KMS-11 (cell line): ENCODE measurements around the gene TAF11L13.

Experiments
- H2AFZ ChIP-seq: fragments of 200-600 bp; sonication (generic); 2 replicates; pipeline ENCODE4 v1.6.1; 2016; ENCODE audit warnings: antibody characterized with exemption, mixed run types, low read depth
- H3K27ac ChIP-seq: fragments of 200-600 bp; sonication (generic); 2 replicates; pipeline ENCODE4 v1.6.1; 2016; ENCODE audit warnings: mild to moderate bottlenecking, mixed run types
- H3K27me3 ChIP-seq: fragments of 200-600 bp; sonication (generic); 2 replicates; pipeline ENCODE4 v1.6.1; 2017; ENCODE audit warnings: mild to moderate bottlenecking, low read depth, mixed run types, moderate library complexity; ENCODE audit not compliant: insufficient read depth
- H3K36me3 ChIP-seq: fragments of 200-600 bp; sonication (generic); 2 replicates; pipeline ENCODE4 v1.6.1; 2017; ENCODE audit warnings: mild to moderate bottlenecking, mixed run types; ENCODE audit not compliant: insufficient read depth
- H3K4me1 ChIP-seq: fragments of 200-600 bp; sonication (generic); 2 replicates; pipeline ENCODE4 v1.6.1; 2016; ENCODE audit warnings: mild to moderate bottlenecking, low read depth, mixed run types; ENCODE audit not compliant: poor library complexity, severe bottlenecking
- H3K4me2 ChIP-seq: fragments of 200-600 bp; sonication (generic); 2 replicates; pipeline ENCODE4 v1.7.0; 2016; ENCODE audit warnings: mild to moderate bottlenecking, mixed run types
- H3K4me3 ChIP-seq: fragments of 200-600 bp; sonication (generic); IDR thresholded peaks from 2 replicates; pipeline ENCODE4 v1.6.1; 2017; ENCODE audit warnings: low read depth, low read length, mixed read lengths; ENCODE audit not compliant: insufficient read depth
- H3K79me2 ChIP-seq: fragments of 200-600 bp; sonication (generic); 2 replicates; pipeline ENCODE4 v1.6.1; 2016; ENCODE audit warnings: low read depth, mixed run types; ENCODE audit not compliant: insufficient read depth
- H3K9ac ChIP-seq: fragments of 200-600 bp; sonication (generic); 2 replicates; pipeline ENCODE4 v1.6.1; 2016; ENCODE audit warnings: mild to moderate bottlenecking, mixed run types
- H4K20me1 ChIP-seq: fragments of 200-600 bp; sonication (generic); 2 replicates; pipeline ENCODE4 v1.6.1; 2016; ENCODE audit warnings: mild to moderate bottlenecking, mixed run types; ENCODE audit not compliant: insufficient read depth
- TF ChIP-seq, protein P1 (sequence below): fragments of 200-600 bp; sonication (generic); conservative IDR thresholded peaks from 2 replicates; pipeline ENCODE4 v1.6.1; 2017; ENCODE audit warnings: low read depth, mild to moderate bottlenecking, antibody characterized with exemption, low read length, moderate library complexity, mixed read lengths

The TAF11L13 gene

DNA sequence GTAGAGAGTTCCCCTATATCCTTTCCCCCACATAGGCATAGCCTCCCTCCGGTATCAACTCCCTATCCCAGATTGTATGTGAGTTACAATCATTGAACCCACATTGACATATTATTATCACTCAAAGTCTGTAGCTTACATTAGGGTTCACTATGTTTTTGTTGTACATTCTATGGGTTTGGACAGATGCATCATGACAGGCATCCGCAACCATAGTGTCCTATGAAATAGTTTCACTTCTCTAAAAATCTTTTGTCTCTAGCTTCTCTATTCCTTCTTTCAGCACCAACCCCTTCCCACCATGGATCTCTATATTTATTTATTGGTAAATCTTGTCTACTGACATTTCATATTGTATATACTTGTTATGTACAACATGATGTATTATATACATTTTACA, 33.9 kb downstream of the TAF11L13 start:
- no peaks in the 10 kb centered on the region for H3K4me1 ChIP-seq
- H3K9ac ChIP-seq, result no peak overlapping the region
- no peak overlapping the region for H3K4me3 ChIP-seq
- no peaks in the 10 kb centered on the region for H3K79me2 ChIP-seq
- no peak overlapping the region for H2AFZ ChIP-seq
- H3K36me3 ChIP-seq, result no peaks in the 10 kb centered on the region
- no peak overlapping the region for H3K27ac ChIP-seq
- H4K20me1 ChIP-seq, result no peaks in the 10 kb centered on the region
- TF ChIP-seq, protein P1, sequence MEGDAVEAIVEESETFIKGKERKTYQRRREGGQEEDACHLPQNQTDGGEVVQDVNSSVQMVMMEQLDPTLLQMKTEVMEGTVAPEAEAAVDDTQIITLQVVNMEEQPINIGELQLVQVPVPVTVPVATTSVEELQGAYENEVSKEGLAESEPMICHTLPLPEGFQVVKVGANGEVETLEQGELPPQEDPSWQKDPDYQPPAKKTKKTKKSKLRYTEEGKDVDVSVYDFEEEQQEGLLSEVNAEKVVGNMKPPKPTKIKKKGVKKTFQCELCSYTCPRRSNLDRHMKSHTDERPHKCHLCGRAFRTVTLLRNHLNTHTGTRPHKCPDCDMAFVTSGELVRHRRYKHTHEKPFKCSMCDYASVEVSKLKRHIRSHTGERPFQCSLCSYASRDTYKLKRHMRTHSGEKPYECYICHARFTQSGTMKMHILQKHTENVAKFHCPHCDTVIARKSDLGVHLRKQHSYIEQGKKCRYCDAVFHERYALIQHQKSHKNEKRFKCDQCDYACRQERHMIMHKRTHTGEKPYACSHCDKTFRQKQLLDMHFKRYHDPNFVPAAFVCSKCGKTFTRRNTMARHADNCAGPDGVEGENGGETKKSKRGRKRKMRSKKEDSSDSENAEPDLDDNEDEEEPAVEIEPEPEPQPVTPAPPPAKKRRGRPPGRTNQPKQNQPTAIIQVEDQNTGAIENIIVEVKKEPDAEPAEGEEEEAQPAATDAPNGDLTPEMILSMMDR, result no peak
- H3K27me3 ChIP-seq, result no peaks in the 10 kb centered on the region
- no peak overlapping the region for H3K4me2 ChIP-seq

DNA sequence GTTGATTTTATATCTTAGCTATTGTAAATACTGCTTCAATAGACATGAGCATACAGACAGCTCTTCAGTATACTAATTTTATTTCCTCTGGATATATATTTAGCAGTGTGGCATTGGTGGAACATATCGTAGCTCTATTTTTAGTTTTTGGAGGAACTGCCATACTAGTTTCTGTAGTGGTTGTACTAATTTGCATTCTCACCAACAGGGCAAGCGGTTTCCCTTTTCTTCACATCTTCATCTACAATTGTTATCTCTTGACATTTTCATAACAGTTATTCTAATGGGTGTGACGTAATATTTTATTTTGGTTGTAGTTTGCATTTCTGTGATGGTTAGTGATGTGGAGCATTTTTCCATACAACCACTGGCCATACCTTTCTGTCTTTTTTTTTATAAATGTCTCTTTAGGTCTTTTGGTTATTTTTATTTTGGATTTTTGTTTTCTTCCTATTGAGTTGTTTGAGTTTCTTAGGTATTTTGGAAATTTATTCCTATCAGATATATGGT, 34.9 kb downstream of the TAF11L13 start:
- H3K36me3 ChIP-seq, result no peaks in the 10 kb centered on the region
- H3K79me2 ChIP-seq, result no peaks in the 10 kb centered on the region
- no peak overlapping the region for H3K27ac ChIP-seq
- H2AFZ ChIP-seq, result no peak overlapping the region
- H4K20me1 ChIP-seq, result no peaks in the 10 kb centered on the region
- no peak overlapping the region for H3K4me3 ChIP-seq
- H3K27me3 ChIP-seq, result no peaks in the 10 kb centered on the region
- TF ChIP-seq, protein P1, result no peak
- H3K4me1 ChIP-seq, result no peaks in the 10 kb centered on the region
- no peak overlapping the region for H3K4me2 ChIP-seq
- no peak overlapping the region for H3K9ac ChIP-seq

DNA sequence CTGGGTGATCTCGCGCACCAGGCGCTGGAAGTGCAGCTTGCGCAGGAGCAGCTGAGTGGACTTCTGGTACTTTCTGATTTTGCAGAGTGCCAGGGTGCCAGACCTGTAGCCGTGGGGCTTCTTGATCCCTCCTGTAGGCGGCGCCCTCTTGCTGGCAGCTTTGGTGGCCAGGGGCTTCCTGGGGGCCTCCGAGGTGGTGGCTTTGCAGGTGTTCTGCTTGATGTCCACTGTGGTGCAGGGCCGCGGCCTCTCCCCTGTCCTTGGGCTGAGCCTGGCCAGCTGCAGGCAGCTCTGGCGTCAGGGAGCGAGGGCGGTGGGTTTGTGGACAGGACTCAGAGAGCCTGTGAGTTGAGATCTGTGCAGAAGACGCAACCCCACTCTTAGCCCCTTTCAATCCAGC, 38.5 kb downstream of the TAF11L13 start:
- no peaks in the 10 kb centered on the region for H3K36me3 ChIP-seq
- no peak overlapping the region for H3K27ac ChIP-seq
- TF ChIP-seq, protein P1, result no peak
- no peak overlapping the region for H3K4me2 ChIP-seq
- H3K9ac ChIP-seq, result no peak overlapping the region
- H3K4me3 ChIP-seq, result no peak overlapping the region
- no peaks in the 10 kb centered on the region for H3K27me3 ChIP-seq
- H3K79me2 ChIP-seq, result no peaks in the 10 kb centered on the region
- no peak overlapping the region for H2AFZ ChIP-seq
- no peaks in the 10 kb centered on the region for H4K20me1 ChIP-seq
- no peaks in the 10 kb centered on the region for H3K4me1 ChIP-seq

DNA sequence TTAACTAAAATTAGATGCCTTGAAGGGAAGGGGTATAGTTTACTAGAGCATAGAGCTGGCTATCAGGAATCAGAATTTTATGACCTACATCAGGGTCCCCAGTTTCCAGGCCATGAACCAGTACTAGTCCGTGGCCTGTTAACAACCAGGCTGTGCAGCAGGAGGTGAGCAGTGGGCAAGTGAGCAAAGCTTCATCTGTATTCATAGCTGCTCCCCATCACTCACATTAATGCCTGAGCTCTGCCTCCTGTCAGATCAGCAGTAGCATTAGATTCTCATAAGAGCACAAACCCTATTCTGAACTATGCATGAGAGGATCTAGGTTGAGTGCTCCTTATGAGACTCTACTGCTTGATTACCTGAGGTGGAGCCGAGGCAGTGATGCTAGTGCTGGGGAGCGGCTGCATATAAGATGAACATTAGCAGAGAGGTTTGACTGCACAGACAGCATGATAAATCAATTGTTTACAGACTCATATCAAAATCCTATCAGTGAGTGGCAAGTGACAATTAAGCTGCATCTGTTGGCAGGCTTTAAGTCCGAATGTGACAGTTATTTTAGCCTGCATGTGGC, 47.0 kb downstream of the TAF11L13 start:
- Histone ChIP-seq H2AFZ (no peak overlapping the region), H3K4me3 (no peak overlapping the region), H3K9ac (no peak overlapping the region), H4K20me1 (no peaks in the 10 kb centered on the region), H3K4me1 (no peaks in the 10 kb centered on the region), H3K79me2 (no peaks in the 10 kb centered on the region), H3K4me2 (no peak overlapping the region), H3K27me3 (no peaks in the 10 kb centered on the region), H3K36me3 (no peaks in the 10 kb centered on the region), H3K27ac (no peak overlapping the region)
- TF ChIP-seq, protein P1, result no peak
